Stimulated activated CD4-positive, alpha-beta T cell treated with anti-CD3 and anti-CD28 coated beads, Interleukin-4, amount 100 ng/mL, for 4 hours (primary cell): ENCODE results near the gene SLC39A5.
"Not testable (repeated sequence)": the region's sequence is repeated elsewhere in the genome, so short reads cannot be mapped to it uniquely, and the experiment has no call there.

ENCODE experiments used
- DNase-seq, 2 experiments: peaks; one replicate each; pipeline ENCODE4 v3.0.0-alpha.2; 2020

The SLC39A5 gene

GRCh38 chr12:56284263-56284662 is 54.4 kb downstream of the SLC39A5 start:
- DNase-seq = not testable (repeated sequence)

GRCh38 chr12:56286044-56286830 is 56.4 kb downstream of the SLC39A5 start:
- DNase-seq = no peak
